Ovary (tissue), 9 donors: ENCODE data around the gene SLC6A6. TPM values are rescaled to one million over a fixed set of nuclear protein-coding genes. Genes with fewer than 3 reads are reported as not detected.
A peak's percentile ranks its signal among the peaks of the same experiment; 100 is the strongest.

ENCODE experiments used
- DNase-seq, 5 donors: peaks; one replicate each; pipeline ENCODE4 v3.0.0-alpha.2; 2019 to 2020
- H3K27ac ChIP-seq, 2 donors: fragments of 200-600 bp; one replicate each; pipeline versions ENCODE4 v1.5.1 to v1.8.0; 2019 to 2022
- H3K27me3 ChIP-seq: fragments of 200-600 bp; one replicate; pipeline ENCODE4 v1.8.0; 2022
- H3K36me3 ChIP-seq: fragments of 200-600 bp; sonication (generic); one replicate; pipeline ENCODE4 v1.5.1; 2019
- H3K4me1 ChIP-seq: one replicate; pipeline ENCODE4 v1.8.1; 2013; ENCODE audit warnings: mild to moderate bottlenecking, moderate library complexity; ENCODE audit not compliant: insufficient read depth
- H3K4me3 ChIP-seq: fragments of 200-600 bp; sonication (generic); one replicate; pipeline ENCODE4 v1.5.1; 2017
- H3K9me3 ChIP-seq, 2 donors: fragments of 200-600 bp in 1 of 2; sonication (generic) in 1 of 2; one replicate each; pipeline versions ENCODE4 v1.5.1 to v1.8.1; 2013 to 2019; ENCODE audit warnings: mild to moderate bottlenecking in 1 of 2, moderate library complexity in 1 of 2
- CTCF ChIP-seq, 3 donors: fragments of 450-650 bp in 2 of 3; fragments of 200-600 bp in 1 of 3; IDR thresholded peaks; one replicate each; pipeline versions ENCODE4 v1.5.1 to v1.8.0; 2016 to 2022; ENCODE audit warnings: antibody characterized with exemption in 3 of 3, mild to moderate bottlenecking in 1 of 3
- EP300 ChIP-seq: sonication (generic); formaldehyde crosslinking; IDR thresholded peaks from one replicate; pipeline ENCODE4 v1.6.1; 2017; ENCODE audit warnings: antibody characterized with exemption
- POLR2A ChIP-seq: fragments of 450-650 bp; IDR thresholded peaks from one replicate; pipeline ENCODE4 v1.6.1; 2017; ENCODE audit warnings: antibody characterized with exemption, mild to moderate bottlenecking, moderate library complexity
- WGBS, 3 donors: extraction: QIAGEN DNeasy Blood & Tissue Kit in 1 of 3; methylation state at CpG; one replicate each; pipeline versions ENCODE4 v1.1.5 to v1.1.7; 2013 to 2017; 5-methylcytosine and 5-hydroxymethylcytosine counted together
- intact Hi-C, 4 donors: fragments of 100-400 bp; cut with DNase I; formaldehyde crosslinking; loops; one replicate each; pipeline versions ENCODE4 v1.11.0 to v1.15.1; 2022 to 2023
- polyA plus RNA-seq, 2 donors: library from polyadenylated mRNA; stranded (reverse); fragments of 200-250 nt in 1 of 2; fragments of 350-450 nt in 1 of 2; fragmentation: Illumina TruSeq in 1 of 2; extraction: RNeasy Lipid Tissue Mini Kit (QIAGEN cat#74804) in 1 of 2; gene quantifications; one replicate each; pipeline ENCODE4 v1.2.3, GENCODE V29; 2013 to 2014
- total RNA-seq, 7 donors: library from RNA; depleted of rRNA in 2 of 7; stranded (reverse); fragments of >200 nt in 2 of 7; fragmentation: NEBNext Ultra II Directional in 3 of 7; extraction: Animal tissue kit (Norgen Biotek cat#: 25700) in 3 of 7; gene quantifications; one replicate each; pipeline versions ENCODE4 v1.1.0 to v1.2.4, GENCODE V29; 2016 to 2023
- donor health status: DM: no; HTN: no; CAD: no; lungs with moderate emphysema.
- donor health status: DM: no; HTN: no; CAD: no.
- donor health status: Bipolar disorder and iron deficiency.
- donor health status: DM: yes; HTN: yes; CAD: no.
- donor health status: DM: no; HTN: no; CAD: no.
- donor health status: DM: yes; HTN: yes; CAD: no.

The SLC6A6 gene
- total and polyA plus RNA-seq, 9 donors = 32.5 to 141 (median 80.5) TPM

- TF ChIP-seq EP300 (no peak), CTCF (IDR thresholded peaks at IDR 0.05) (no peak), POLR2A (no peak)
- Histone ChIP-seq H3K9me3 (no peaks in the 10 kb centered on the region), H3K27me3 (no peaks in the 10 kb centered on the region), H3K36me3 (no peaks in the 10 kb centered on the region), H3K27ac (peak overlapping the region in 1 of 2 donors; percentile 8), H3K4me1 (peaks cover 6% of the 10 kb centered on the region), H3K4me3 (no peak overlapping the region)
- intact Hi-C loops = loop anchor here in 1 of 4 donors (10.0 kb wide), 1 partner anchor 121 kb away; the partner anchor contains the start of gene GRIP2
- DNase-seq = no peak
- 47 to 54% (median 49%) methylated on average over 3 of the region's 3 CpGs for WGBS, 3 donors
Measured at GRCh38 chr3:14423963-14424362, 21.6 kb downstream of the SLC6A6 start.

GRCh38 chr3:14424711-14425580 is 22.5 kb downstream of the SLC6A6 start:
- DNase-seq = no peak
- TF ChIP-seq CTCF (IDR thresholded peaks at IDR 0.05) (no peak), EP300 (no peak), POLR2A (no peak)
- Histone ChIP-seq H3K4me3 (no peak overlapping the region), H3K9me3 (no peaks in the 10 kb centered on the region), H3K4me1 (peaks cover 6% of the 10 kb centered on the region), H3K27ac (peak overlapping the region in 1 of 2 donors; percentile 8), H3K36me3 (no peaks in the 10 kb centered on the region), H3K27me3 (no peaks in the 10 kb centered on the region)
- intact Hi-C loops = loop anchor here in 1 of 4 donors (10.0 kb wide), 1 partner anchor 120 kb away; the partner anchor contains the start of gene GRIP2
- 78 to 81% (median 81%) methylated on average over 23 of the region's 23 CpGs for WGBS, 3 donors

GRCh38 chr3:14425581-14426304 is 23.3 kb downstream of the SLC6A6 start:
- Histone ChIP-seq H3K36me3 (no peaks in the 10 kb centered on the region), H3K9me3 (no peaks in the 10 kb centered on the region), H3K4me3 (no peak overlapping the region), H3K27me3 (no peaks in the 10 kb centered on the region), H3K27ac (no peak overlapping the region), H3K4me1 (peaks cover 8% of the 10 kb centered on the region)
- no peak for DNase-seq
- intact Hi-C loops = loop anchor here in 1 of 4 donors (10.0 kb wide), 1 partner anchor 119 kb away; the partner anchor contains the start of gene GRIP2
- TF ChIP-seq EP300 (no peak), CTCF (IDR thresholded peaks at IDR 0.05) (no peak), POLR2A (no peak)
- 59 to 71% (median 70%) methylated on average over 16 of the region's 16 CpGs for WGBS, 3 donors

- intact Hi-C loops = loop anchor here in 1 of 4 donors (10.0 kb wide), 1 partner anchor 119 kb away; the partner anchor contains the start of gene GRIP2
- Histone ChIP-seq H3K36me3 (no peaks in the 10 kb centered on the region), H3K4me1 (peaks cover 9% of the 10 kb centered on the region), H3K27ac (no peak overlapping the region), H3K4me3 (no peak overlapping the region), H3K27me3 (no peaks in the 10 kb centered on the region), H3K9me3 (no peaks in the 10 kb centered on the region)
- 85 to 89% (median 87%) methylated on average over 5 of the region's 5 CpGs for WGBS, 3 donors
- TF ChIP-seq EP300 = no peak
- no peak for TF ChIP-seq POLR2A
- no peak for TF ChIP-seq CTCF (IDR thresholded peaks at IDR 0.05)
- DNase-seq = no peak
Measured at GRCh38 chr3:14426305-14426620, 23.9 kb downstream of the SLC6A6 start.
